NCI-H2227 treated with DMSO at 0.1 percent for 48 hours (cell line): ENCODE data around the gene ANKRD60.

Source experiments
- DNase-seq: peaks from one replicate; lab custom pipeline; 2025; lab: John Stamatoyannopoulos, UW

The ANKRD60 gene, protein sequence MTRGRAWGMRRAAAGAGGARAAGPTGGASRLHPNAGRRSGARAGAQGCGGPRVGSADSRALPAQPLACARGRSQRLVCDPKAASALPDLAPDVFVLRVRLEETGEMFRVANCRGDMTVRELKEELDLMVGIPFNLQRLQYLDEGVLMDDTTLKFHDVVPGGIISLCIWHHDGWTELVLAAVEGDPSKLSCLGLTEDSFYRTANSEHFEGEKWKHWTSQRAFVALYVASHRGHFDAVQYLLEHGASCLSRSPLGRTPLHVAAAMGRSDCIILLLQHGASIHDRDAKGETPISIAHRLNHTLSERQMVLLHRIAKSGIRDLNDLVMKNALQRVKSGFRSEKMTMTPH

DNA sequence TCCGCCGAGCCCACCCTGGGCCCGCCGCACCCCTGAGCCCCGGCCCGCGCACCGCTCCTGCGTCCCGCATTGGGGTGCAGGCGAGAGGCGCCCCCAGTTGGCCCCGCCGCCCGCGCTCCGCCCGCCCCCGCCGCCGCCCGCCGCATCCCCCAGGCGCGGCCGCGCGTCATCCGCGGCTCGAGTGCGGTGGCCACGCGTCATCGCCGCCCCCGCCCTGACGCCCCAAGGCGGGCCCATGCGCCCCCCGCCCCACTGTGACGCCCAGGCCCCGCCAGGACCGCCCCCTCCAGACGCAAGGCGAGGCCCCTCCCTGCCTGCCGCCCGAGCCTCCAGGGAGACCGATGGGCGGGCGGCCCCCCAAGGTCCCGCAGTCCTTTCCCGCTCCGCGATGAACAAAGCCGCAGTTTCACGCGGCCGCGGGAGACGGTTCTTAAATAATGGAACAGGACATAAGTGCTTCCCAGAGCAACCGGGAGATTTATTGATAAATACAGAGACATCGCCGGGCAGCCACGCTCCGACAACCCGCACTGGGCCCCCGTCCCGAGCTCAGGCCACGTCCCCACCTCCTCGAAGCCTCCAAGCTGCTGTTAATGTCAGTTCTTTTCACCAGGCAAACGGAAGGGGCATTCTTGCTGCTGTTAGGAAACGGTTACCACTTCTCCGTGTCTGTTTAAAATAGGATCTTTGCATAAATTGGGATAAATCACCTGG is at the start of gene ANKRD60:
Gene ANKRD60 (minus strand): TSS at position 170 of the 714 bp plus-strand sequence. CDS start 0 bp downstream, at position 170.
- peak; percentile 49 for DNase-seq

DNA sequence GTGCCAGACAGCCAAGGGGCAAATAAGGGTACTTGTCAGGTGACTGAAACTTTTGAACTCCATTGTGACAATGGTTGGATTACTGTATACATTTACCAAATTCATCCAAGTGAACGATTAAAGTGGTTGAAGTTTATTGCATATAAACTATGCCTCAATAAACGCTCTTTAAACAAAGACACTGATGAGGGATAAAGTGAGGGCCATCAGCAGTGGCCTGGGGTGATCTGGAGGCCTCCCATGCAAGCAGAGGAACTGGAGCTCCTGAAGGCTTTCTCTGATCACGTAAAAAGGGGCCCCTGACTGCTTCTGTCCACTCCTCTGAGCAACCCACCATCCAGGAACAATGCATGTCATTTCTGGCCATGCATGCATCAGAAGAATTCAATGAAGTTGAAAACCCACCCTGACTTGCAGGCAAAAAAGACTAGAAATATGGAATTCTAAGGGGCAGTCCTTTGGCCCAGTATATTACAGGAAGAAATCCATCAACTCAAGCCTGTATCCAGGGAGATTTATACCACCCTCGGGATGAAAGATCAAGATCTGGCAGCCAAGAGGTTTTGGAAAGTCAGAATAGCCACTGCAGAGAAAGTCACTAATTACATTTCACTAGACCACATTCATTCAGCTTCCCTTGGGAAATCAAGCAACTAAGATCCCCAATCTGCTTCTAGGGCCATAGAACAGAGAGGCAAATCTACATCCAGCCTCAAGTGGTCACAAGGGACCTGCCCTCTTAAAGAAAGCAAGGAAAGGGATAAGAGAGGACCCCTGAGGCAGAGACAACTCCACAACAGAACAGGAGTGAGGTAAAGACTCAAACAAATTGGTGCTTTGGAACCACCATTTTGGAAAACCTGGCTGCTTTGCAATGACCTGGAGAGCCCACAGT is 49.4 kb upstream of the ANKRD60 start:
- no peak for DNase-seq

DNA sequence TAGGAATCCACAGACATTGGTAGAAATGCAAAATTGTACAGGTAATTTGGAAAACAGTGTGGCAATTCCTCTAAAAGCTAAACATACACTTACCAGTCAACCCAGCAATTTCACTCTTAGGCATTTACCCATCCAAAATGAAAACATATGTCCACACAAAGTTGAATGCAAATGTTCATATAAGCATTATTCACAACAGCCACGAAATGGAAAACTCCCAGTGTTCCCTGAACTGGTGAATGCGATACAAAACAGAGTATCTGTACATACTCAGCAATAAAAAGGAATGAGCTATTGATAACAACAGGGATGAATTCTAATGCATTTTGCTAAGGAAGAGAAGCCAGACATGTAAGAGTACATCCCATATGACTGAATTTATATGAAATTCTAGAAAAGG is 48.7 kb upstream of the ANKRD60 start:
- DNase-seq = no peak

DNA sequence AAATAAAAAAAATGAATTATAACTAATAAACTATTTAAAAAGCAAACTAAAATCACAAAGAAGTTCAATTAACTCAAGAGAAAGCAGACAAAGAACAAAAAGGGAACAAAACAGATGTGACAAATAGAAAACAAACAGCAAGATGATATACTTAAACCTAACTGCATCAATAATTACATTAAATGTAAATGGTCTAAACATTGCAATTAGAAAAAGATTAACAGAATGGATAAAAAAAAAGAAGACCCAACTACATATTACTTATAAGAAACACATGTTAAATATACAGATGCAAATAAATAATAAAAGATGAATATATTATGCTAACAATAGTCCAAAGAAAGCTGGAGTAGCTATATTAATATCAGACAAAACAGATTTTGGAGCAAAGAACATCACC is 45.9 kb upstream of the ANKRD60 start:
- no peak for DNase-seq

DNA sequence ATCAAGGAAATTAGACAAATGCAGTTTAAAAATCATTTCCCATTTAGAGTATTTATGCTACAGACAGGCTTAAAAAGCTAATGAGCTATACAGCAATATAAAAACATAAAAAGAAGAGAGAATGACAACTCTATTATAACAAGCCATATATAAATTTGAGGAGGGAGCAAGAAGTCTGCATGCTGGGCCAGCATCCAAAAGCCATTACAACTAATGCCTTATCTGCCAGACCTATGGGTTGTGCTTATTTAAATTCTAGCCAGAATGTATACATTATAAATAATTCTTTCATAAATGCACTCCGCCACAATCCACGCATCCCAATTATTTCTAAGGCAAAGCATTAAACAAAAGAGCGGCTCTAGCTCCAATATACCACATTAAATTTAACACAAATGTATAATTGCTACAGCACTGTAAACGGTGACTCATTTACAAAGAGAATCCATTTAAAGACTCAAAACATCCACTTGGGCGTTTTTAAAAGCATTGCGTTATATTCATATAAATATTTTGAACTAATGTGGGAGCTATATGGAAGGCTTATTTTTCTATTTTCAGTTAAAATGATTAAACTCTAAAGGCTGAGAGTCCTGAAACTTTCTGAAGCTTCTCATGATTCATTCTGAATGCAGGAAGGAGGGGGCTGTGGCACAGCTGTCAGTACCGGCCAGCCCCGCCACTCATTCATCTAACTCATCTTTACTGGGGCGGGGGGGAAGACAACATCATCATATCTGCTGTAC is 43.3 kb upstream of the ANKRD60 start:
- DNase-seq = no peak

DNA sequence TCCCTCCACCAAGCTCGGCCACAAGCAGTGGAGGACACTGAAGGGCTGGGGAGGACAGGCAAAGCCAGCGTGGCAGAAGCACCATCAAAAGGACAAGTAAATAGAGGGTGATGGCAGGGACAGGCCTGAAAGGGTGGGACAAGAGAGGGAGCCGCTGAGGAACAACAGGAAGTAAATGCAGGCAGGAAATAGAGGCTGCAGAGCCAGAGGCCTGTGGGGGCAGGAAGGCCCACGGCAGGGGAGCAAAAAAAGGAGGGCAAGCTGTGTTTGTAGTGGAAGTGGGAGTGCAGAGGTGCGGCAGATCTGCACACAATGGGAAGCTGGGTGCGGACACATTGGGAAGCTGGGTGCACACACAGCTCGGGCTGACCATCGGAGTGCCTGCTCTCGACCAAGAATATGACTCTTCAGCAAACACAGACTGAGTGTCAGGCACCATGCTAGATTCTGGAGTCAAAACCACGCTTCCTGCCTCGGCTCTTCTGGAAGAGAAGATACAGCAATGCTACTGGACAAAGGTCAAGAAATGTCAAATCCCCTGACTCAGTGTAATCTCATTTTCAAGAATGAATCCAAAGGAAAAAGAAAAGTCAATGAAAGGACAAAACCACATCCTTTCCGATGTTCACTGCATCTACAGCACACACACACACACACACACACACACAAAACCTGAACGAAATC is 40.6 kb upstream of the ANKRD60 start:
- DNase-seq = no peak

DNA sequence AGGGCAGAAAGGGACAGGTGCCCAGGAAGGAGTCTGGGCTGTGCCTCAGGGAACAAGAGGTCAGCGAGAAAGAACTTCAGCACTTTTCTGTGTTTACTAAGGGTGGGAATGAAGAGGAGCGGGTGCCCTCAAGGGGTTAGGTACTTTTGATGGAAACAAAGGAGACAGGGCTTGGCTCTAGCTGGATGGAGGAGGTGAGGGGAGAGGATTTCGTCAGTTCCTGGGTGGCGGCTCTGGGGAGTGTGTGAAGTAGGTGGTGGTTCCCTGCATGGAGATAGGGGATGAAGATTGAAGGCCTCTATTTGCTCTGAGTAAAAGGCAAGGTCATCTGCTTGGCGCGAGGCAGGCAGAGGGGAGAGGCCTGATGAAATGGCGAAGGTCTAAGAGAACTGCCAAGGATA is 40.0 kb upstream of the ANKRD60 start:
- DNase-seq = no peak

DNA sequence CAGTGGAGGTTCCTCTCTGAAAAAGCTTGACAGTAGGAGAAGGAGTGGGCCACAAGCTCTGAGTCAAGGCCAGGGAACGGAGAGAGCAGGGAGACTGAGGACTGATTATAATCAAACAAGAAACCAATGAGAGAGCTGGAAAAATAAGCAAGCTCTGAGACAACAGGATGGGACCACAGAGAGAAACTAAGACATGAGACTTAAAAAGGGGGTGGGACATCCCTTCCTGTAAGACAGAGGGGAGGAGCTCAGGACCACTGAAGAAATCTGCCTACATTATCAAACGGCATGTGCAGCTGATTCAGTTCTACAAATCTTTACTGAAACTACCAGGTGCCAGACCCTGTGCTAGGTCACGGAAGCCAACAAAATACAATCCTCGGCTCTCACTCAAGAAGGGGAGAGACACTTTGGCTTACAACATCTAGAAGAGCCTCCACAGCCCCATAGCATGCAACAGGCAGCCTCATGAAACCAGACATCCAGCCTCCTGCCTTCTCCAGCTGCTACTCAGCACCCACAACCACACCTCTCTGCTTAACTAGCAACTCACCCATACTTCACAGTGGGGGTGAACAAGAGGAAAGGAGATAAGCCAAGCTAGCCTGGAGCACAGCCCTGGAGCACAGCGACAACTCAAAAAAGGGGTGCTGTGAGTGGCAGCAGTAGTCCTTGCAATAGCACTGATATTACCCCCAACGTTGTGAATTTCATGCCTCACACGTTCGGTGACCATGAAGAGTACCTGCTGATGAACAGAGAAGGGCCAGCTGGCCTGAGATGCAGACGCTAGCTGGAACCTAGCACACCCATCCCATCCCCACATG is 39.1 kb upstream of the ANKRD60 start:
- DNase-seq = no peak

DNA sequence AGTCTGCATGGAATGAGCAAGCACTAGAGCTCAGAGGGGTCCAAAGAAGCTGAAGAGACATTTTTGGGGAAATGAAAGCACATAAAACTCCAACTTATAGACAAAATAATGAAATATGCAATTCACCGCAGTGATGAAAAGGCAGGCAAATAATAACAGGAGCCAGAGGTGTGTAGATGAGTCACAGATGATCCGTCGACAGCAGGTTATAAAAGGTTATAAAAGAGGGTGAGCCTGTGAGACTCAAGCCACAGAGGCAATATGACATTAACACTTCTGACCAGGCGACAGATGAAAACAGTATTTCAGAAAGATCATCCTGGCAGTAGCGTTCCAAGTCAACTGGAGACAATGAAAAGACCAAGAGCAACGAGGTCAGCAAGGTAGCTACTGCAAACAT is 35.8 kb upstream of the ANKRD60 start:
- DNase-seq = no peak

DNA sequence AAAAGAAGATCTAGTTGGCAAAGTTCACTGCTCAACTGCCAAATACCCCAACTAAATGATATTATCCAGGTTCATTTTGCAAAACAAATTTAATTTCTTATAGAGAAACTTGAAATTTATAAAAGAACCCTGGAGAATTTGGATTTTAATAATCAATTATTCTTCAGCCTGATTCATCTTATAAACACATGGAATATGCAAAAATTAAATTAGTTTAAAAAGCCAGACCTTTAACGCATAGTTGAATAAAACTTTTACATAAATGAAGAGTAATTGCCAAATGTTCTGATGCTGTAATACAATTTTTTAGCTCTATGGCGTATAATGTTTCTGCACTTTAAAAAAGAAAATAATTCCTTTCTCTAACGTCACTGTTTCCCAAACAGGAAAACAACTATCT is 33.2 kb upstream of the ANKRD60 start:
- DNase-seq = no peak

DNA sequence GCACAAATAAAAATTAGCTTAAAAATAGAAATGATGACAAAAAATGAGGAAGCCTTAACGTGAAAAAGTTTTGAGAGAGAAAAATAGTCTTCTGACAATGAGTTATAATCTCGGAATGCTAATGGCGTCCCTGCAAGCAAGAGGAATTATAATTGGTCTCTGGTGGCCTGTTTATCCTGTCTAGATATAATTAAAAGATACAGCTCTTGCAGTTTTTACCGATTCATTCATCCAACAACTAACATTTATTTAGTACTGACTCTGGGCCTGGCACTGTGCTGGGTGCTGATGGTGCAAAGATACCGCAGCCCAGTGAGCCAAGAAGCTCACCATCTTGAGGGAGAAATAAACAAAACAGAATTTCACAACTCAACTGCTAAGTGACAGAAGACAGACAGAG is 31.6 kb upstream of the ANKRD60 start:
- no peak for DNase-seq

DNA sequence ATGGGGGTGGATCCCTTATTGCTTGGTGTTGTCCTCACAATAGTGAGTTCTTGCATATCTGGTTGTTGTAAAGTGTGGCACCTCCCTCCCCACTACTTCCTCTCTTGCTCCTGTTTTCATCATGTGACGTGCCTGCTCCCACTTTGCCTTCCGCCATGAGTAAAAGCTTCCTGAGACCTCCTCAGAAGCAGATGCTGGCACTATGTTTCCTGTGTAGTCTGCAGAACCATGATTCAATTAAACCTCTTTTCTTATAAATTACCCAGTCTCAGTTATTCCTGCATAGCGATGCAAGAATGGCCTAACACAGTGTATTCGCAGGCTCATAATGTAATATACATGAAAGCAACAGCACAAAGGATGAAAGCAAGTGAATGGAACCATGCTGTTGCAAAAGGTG is 28.4 kb upstream of the ANKRD60 start:
- no peak for DNase-seq

DNA sequence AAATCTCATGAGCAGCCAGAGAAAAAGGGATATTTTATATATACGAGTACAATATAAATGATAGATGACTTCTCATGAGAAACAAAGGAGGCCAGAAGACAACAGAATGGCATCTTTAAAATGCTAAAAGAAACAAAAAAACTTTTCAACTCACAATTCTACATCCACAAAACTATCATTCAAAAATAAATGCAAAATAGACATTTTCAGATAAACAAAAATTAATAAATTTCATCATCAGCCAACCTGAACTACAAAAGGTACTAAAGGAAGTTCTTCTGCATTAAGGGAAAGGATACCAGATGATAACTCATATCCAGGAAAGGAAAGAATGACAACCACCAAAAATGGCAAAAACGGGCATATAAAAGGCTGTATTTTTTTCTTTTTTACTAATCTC is 27.9 kb upstream of the ANKRD60 start:
- no peak for DNase-seq

DNA sequence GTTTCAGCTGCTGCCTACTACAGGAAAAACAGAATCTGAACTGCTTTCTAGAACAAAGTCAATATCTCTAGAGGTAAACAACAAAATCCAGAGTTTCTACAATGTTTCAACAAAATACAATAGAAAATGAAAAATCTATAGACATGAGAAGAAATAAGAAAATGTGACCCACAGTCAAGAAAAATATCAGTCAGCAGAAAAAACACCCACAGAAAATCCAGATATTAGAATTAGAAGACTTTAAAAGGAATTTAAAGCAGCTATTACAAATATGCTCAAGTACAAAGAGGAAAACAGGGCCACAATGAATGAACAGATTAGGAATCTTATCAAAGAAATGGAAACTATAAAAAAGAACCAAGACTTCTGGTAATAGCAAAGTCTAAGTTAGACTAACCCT is 26.4 kb upstream of the ANKRD60 start:
- DNase-seq = no peak

DNA sequence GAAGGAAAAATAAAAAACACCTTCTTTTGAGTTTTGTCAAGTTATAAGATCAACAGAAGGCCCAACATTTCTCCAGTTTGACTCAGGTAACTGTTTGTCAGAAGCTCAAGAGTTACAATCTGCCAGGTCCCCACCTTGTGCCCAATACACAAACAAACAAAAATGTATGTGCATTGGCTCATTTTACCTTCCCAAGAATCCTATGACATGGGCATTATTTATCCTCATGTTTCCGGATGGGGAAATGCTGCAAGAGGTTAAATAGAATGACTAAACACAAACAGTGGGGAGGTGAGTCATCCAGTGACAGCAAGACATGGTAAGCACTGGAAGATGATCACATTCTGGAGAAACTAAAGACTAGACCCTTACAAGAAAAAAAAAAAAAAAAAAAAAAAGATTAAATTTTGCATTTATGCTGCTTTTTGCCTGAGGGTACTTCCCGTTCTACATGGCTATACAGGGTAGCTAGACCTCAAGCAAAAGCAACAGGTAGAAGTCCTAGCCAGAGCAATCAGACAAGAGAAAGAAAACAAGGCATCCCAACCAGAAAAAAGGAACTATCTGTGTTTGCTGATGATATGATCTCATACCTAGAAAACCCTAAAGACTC is 23.6 kb upstream of the ANKRD60 start:
- no peak for DNase-seq

DNA sequence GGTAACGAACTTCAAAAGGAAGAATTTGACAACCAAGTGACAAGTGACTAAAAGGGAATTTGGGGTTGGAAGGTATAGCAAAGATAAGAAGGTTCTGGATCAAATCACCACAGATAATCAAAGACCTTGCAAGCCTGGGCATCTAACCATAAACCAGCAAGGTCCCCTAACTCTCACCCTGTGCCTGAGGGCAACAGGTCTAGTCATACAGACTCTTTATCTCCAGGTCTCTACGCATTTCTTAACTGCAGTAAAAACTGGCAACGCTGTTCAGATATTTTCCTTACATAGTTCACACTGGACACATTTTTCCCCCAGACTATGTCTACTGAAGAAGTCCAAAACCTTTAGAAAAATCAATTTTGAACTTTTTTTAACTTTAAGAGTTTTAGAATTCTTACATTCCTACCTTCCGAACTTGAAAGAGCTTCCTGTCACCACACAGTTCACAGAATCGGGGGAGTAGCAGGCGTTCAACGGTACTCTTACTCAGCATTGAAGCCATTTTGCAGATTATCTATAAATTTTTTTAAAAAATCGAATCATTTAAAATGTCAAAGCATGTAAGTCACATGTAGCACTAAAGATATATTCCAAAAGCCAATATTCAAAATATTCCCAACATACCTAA is 23.0 kb upstream of the ANKRD60 start:
- no peak for DNase-seq

DNA sequence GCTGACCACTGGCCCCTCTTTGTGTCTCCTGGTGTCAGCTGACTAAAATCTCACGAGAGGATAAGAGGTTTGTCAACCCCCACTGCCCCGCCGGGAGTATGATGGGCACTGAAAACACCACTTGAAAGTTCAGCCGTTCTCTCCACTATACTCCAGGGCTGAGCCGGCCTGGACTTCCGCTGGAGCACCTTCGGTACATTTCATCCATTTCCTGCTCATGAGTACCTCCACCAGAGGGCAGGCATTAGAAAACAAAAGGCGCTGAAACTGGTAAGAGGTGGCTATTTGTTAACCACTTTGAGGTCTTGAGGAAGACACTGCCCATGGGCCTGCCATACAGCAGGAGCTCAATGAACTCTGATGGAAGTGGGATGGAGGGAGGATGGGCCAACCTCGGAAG is 17.9 kb upstream of the ANKRD60 start:
- DNase-seq = no peak

DNA sequence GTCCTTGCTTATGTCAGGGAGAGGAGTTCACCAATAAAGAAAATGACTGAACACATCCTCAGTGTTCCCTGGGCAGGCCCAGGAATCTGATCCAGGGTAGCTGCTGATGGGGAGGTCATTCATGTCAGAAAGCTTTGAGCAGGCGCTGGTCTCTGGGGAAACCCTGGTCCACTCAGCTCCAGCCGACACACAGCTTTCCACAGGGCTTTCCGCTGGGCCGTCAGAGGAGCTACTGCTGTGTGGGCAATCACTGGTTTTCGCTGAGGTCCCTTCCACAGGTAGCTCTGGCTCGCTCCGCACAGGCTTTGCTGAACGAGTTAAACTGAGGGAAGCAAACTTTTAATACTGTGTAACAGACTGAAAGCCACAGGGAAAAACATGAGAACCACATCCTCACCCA is 17.5 kb upstream of the ANKRD60 start:
- no peak for DNase-seq

DNA sequence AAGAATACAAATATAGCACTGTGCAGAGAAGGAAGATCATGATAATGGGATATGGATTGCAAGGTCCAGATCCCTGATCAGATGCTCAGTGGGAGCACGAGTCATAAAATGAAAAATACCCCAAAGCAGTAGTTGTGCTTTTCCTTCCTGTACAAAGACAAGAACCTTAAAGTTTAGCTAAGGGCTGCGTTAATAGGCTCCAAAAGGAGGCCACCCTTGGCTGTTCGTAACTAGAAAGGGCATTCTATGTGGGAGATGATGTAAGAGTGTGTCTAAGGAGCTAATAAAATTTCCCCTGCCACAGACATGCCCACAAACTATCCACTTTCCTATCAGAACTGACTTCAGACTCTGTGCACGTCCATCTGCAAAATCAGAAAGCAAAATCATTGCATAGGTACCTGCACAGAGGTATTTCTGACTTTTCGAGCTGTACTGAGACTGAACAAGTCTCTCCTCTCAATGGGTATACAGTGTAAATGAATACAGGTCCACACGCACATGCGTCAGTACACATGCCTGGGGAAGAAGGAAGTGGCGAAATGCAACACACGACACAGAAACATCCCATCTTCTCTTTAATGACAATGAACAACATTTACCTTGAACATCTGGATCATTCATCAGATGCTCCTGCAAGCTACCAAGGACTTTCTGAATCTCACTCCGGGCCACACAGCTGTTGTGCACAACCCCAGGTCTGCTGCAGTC is 16.9 kb upstream of the ANKRD60 start:
- DNase-seq = no peak
